Transverse colon (tissue), 3 donors: ENCODE data around the gene FBLN7.

Experiments used
- EP300 ChIP-seq: sonication (generic); formaldehyde crosslinking; IDR thresholded peaks from one replicate; pipeline ENCODE4 v1.6.1; 2017; ENCODE audit warnings: antibody characterized with exemption, low read depth
- POLR2A ChIP-seq: fragments of 450-650 bp; IDR thresholded peaks from one replicate; pipeline ENCODE4 v1.6.1; 2016; ENCODE audit warnings: antibody characterized with exemption, mild to moderate bottlenecking, moderate library complexity
- TF ChIP-seq, protein P1 (sequence below), 5 experiments: fragments of 200-600 bp in 3 of 5; fragments of 450-650 bp in 2 of 5; sonication (generic) in 3 of 5; IDR thresholded peaks; 1 replicate in 2 of 5; 2 replicates in 3 of 5; pipeline ENCODE4 v1.5.1; 2016 to 2017; ENCODE audit warnings: antibody characterized with exemption in 5 of 5, inconsistent platforms in 3 of 5, mild to moderate bottlenecking in 2 of 5, moderate library complexity in 1 of 5

DNA sequence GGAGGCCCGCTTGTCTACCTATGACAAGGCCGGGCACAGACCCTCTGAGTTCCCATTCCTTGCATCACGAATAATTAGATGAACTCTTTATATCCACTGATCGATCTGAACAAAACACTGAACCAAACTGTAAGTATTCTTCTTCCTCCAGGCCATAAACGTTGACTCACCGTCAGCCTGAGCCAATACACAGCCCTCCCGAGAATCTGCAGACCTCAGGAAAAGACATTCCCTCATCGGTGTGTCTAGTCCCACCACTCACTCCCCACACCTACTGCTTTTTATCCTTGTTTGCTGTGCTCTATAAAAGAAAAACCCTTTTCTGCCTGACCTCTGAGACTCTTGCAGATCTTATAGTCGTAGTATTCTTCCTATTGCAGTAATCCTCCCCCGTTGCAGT, 42.1 kb upstream of the FBLN7 start:
- TF ChIP-seq POLR2A (no peak), EP300 (no peak)
- TF ChIP-seq, protein P1, sequence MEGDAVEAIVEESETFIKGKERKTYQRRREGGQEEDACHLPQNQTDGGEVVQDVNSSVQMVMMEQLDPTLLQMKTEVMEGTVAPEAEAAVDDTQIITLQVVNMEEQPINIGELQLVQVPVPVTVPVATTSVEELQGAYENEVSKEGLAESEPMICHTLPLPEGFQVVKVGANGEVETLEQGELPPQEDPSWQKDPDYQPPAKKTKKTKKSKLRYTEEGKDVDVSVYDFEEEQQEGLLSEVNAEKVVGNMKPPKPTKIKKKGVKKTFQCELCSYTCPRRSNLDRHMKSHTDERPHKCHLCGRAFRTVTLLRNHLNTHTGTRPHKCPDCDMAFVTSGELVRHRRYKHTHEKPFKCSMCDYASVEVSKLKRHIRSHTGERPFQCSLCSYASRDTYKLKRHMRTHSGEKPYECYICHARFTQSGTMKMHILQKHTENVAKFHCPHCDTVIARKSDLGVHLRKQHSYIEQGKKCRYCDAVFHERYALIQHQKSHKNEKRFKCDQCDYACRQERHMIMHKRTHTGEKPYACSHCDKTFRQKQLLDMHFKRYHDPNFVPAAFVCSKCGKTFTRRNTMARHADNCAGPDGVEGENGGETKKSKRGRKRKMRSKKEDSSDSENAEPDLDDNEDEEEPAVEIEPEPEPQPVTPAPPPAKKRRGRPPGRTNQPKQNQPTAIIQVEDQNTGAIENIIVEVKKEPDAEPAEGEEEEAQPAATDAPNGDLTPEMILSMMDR (IDR thresholded peaks at IDR 0.05) = no peak
